Heart right ventricle (tissue), 16 donors: Measurements from ENCODE around the gene PEX6. TPM values are rescaled to one million over a fixed set of nuclear protein-coding genes. Genes with fewer than 3 reads are reported as not detected.
A peak's percentile ranks its signal among the peaks of the same experiment; 100 is the strongest.

Experiments used
- ATAC-seq, 8 donors: fragments of 200-7000 bp; cut with Tn5 transposase; one replicate each; pipeline ENCODE4 v1.9.1; 2020; ENCODE audit warnings: mild to moderate bottlenecking in 8 of 8, moderate library complexity in 8 of 8, moderate number of reproducible peaks in 1 of 8
- DNase-seq, 2 donors: peaks; one replicate each; pipeline ENCODE4 v3.0.0-alpha.2; 2020
- H3K27ac ChIP-seq, 10 donors: fragments of 200-600 bp; sonication (generic) in 2 of 10; one replicate each; pipeline versions ENCODE4 v1.5.0 to v1.8.0; 2020 to 2022; ENCODE audit warnings: mild to moderate bottlenecking in 3 of 10
- H3K27me3 ChIP-seq, 7 donors: fragments of 200-600 bp; one replicate each; pipeline ENCODE4 v1.8.0; 2021 to 2022; ENCODE audit warnings: mild to moderate bottlenecking in 2 of 7
- H3K36me3 ChIP-seq, 9 donors: fragments of 200-600 bp; sonication (generic) in 1 of 9; one replicate each; pipeline versions ENCODE4 v1.5.0 to v1.8.0; 2020 to 2022; ENCODE audit warnings: mild to moderate bottlenecking in 2 of 9
- H3K4me1 ChIP-seq, 9 donors: fragments of 200-600 bp; sonication (generic) in 1 of 9; one replicate each; pipeline versions ENCODE4 v1.5.0 to v1.8.0; 2020 to 2022; ENCODE audit warnings: mild to moderate bottlenecking in 4 of 9
- H3K4me3 ChIP-seq, 10 donors: fragments of 200-600 bp; sonication (generic) in 2 of 10; one replicate each; pipeline versions ENCODE4 v1.5.0 to v1.8.0; 2020 to 2022; ENCODE audit warnings: mild to moderate bottlenecking in 7 of 10, moderate library complexity in 2 of 10
- H3K9me3 ChIP-seq, 11 donors: fragments of 200-600 bp in 10 of 11; sonication (generic) in 2 of 11; one replicate each; pipeline versions ENCODE4 v1.5.0 to v1.8.0; 2013 to 2022; ENCODE audit warnings: mild to moderate bottlenecking in 2 of 11, control low read depth in 1 of 11, moderate library complexity in 1 of 11
- CTCF ChIP-seq, 9 donors: fragments of 200-600 bp; sonication (generic) in 2 of 9; IDR thresholded peaks; one replicate each; pipeline versions ENCODE4 v1.5.0 to v1.8.0; 2021 to 2022; ENCODE audit warnings: antibody characterized with exemption in 9 of 9, mild to moderate bottlenecking in 5 of 9, moderate library complexity in 1 of 9
- WGBS, 2 donors: extraction: QIAGEN DNeasy Blood & Tissue Kit; methylation state at CpG; one replicate each; pipeline ENCODE4 v1.1.7; 2013; ENCODE audit warnings: inconsistent platforms in 1 of 2; 5-methylcytosine and 5-hydroxymethylcytosine counted together
- intact Hi-C, 10 donors: fragments of 100-400 bp; cut with DNase I; formaldehyde crosslinking; loops; one replicate each; pipeline versions ENCODE4 v1.11.1 to v1.14.2; 2022
- polyA plus RNA-seq, 2 donors: library from polyadenylated mRNA; stranded (reverse); fragments of 200-250 nt; gene quantifications; one replicate each; pipeline ENCODE4 v1.2.3, GENCODE V29; 2013
- total RNA-seq, 10 donors: library from RNA; stranded (reverse); fragmentation: NEBNext Ultra II Directional in 3 of 10; extraction: Animal tissue kit (Norgen Biotek cat#: 25700) in 3 of 10; gene quantifications; one replicate each; pipeline versions ENCODE4 v1.2.1 to v1.2.4, GENCODE V29; 2021 to 2023
- donor health status: Arrhythmogenic right ventricular cardiomyopathy.
- donor health status: ischemic (EF 13 %, LVEDD 7.1; RV severe dilation, severe dysfunction).
- donor health status: healthy with polysubstance abuse.
- donor health status: DM: no; HTN: yes; CAD: no.
- donor health status: DM: no; HTN: no; CAD: no.
- donor health status: ischemic (EF 25% LVEDD 6.9; RV normal size, moderate dysfunction).
- donor health status: ischemic (EF 25% LVEDD 5.7; RV mildly dilated, moderate dysfunction).
- donor health status: healthy.
- donor health status: DM: yes; HTN: yes; CAD: no.
- donor health status: Ischemic cardiomyopathy.
- donor health status: ischemic (EF 35%, LVEDD 5.7; RV mildly dilated, moderate dysfunction).
- donor health status: nonischemic (EF 11% LVEDD 7.7; RV severe dilation, severe dysfunction).
- donor health status: DM: yes; HTN: yes; CAD: no.
- donor health status: PGD.
- donor health status: ischemic (EF 29% LVEDD 5.4; RV normal size, mild dysfunction).
- donor health status: nonischemic (EF 23%, LVEDD 6.1; RV moderate dilation, normal function).

The PEX6 gene
- total and polyA plus RNA-seq, 12 donors: 9.1 to 32.6 (median 16.6) TPM

- TF ChIP-seq CTCF (IDR thresholded peaks at IDR 0.05): no peak
- Histone ChIP-seq H3K4me3 (no peak overlapping the region), H3K27me3 (no peaks in the 10 kb centered on the region), H3K4me1 (peaks cover 11 to 50% (median 44%) of the 10 kb centered on the region in 9 donors), H3K27ac (no peak overlapping the region), H3K36me3 (peaks cover 0 to 53% (median 12%) of the 10 kb centered on the region in 9 donors), H3K9me3 (no peaks in the 10 kb centered on the region)
- WGBS, 2 donors: 64 to 78% methylated on average over 5 of the region's 5 CpGs
- ATAC-seq: no peak
- no peak for DNase-seq
- intact Hi-C loops: no loop called here
Measured at GRCh38 chr6:42987533-42988451, 8.8 kb upstream of the PEX6 start.

DNA sequence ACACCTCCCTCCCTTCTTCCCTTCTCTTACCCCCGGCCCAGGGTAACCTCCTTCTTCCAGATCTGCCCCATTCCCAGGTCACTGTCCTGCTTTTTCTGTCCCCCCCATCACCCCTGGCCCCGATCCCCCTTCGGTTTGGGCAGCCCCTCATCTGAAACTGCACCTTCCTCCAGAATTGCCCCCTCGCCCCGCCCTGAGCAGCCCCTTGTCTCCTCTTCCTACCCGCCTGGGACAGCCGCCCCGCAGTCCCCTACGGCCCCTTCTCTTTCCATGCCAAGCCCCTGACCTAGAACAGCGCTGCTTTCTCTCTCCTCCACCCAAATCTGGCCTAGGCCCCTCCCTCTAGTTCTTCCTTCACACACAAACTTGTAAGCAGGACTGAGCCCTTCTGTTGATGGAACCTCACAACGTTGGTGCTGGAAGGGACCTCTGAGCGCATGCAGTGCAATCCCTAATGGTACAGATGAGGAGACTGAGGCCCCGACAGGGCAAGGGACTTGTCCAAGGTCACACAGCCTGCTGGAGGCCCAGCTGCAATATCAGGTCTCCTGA lies 6.0 kb upstream of the PEX6 start:
- no peaks in the 10 kb centered on the region for H3K9me3 ChIP-seq
- peaks cover 0 to 25% (median 8%) of the 10 kb centered on the region in 9 donors for H3K36me3 ChIP-seq
- peak overlapping the region; percentile 73 to 95 (median 86) for H3K4me3 ChIP-seq
- H3K27me3 ChIP-seq: no peaks in the 10 kb centered on the region
- peaks cover 11 to 54% (median 46%) of the 10 kb centered on the region in 9 donors for H3K4me1 ChIP-seq
- no peak for TF ChIP-seq CTCF (IDR thresholded peaks at IDR 0.05)
- intact Hi-C loops: no loop called here
- peak in 5 of 8 donors; percentile 1 to 6 (median 4) for ATAC-seq
- H3K27ac ChIP-seq: peak overlapping the region in 9 of 10 donors; percentile 85 to 94 (median 88)
- 11% methylated on average over 13 of the region's 13 CpGs for WGBS, 2 donors
- DNase-seq: peak in 1 of 2 donors; percentile 29

DNA sequence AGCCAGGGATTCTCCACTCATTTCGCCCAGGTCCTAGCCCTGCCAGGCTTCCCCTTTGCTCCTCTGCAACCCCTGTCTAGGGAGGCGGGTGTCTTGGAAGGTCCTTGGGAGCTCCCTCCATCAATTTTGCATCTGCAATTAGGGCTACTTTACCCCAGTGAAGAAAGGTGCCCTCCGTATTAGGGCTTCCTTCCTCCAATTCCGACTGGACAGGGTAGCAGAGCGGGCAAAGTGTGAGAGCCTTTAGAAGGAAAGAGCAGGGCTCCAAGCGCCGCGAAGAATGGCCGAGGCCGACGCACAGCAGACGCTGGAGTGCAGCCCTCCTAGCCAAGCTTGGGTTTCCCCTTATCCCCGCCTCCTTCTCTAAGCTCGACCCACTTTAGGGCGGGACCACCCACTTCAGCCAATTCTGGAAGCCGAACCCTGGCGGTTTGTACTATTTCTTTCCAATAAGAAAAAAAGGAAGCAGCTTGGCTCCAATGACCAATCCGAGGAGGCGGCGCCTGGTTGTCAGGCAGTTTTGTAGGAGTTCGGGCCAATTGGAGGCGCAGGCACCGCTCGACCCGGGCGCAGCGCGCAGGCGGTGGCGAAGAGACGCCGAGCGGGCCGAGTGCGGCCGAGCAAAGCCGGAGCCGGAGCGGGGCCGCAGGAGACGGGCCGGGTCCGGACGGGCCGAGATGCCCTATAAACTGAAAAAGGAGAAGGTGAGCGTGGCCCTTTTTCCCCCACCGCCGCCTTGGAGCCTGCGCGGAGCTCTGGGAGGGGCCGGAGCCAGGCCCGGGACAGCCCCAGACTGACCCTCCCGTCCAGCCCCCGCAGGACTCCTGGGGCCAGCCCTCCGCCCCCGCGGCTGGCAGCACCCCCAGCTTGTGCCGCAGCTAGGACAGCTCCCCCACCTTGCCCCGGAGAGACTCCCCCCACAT lies 5.3 kb upstream of the PEX6 start, which contains the start of gene PPP2R5D:
Gene PPP2R5D, plus strand, starts transcription at position 570 of the 923 bp plus-strand sequence. Its CDS starts 108 bp downstream, at position 678.
- intact Hi-C loops: no loop called here
- ATAC-seq (peak; percentile 96 to 98 (median 97)), DNase-seq (peak; percentile 94 to 99)
- 0% methylated on average over 50 to 59 of the region's 59 CpGs for WGBS, 2 donors
- Histone ChIP-seq H3K27me3 (no peaks in the 10 kb centered on the region), H3K4me1 (peaks cover 11 to 62% (median 53%) of the 10 kb centered on the region in 9 donors), H3K27ac (peak within 1 kb of the TSS; percentile 59 to 94 (median 88)), H3K9me3 (no peaks in the 10 kb centered on the region), H3K4me3 (peak within 1 kb of the TSS; percentile 73 to 95 (median 86)), H3K36me3 (peaks cover 0 to 18% (median 2%) of the 10 kb centered on the region in 9 donors)
- no peak for TF ChIP-seq CTCF (IDR thresholded peaks at IDR 0.05)
